Measurements from ENCODE around the gene FAM149A.

DNA sequence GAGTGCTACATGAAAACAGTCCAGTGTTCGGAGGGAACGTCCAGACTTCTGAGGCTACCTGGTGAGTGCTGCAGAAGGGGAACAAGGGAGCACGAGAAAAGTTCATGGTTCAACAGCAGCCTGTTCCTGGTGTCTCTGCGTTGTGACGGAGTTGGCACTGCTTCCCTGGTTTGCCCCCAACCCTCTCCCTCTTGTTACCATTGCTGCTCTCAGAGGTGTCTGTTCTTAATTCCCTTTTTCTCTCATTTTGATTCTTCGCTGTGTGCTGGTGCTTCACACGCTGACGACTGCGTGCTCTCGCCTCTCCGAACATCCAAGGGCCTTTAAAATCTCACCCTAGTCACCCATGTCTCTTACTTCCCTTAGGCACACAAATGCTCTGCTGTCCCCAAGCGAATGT lies 1.6 kb upstream of the FAM149A start:
- TF ChIP-seq, protein P1, sequence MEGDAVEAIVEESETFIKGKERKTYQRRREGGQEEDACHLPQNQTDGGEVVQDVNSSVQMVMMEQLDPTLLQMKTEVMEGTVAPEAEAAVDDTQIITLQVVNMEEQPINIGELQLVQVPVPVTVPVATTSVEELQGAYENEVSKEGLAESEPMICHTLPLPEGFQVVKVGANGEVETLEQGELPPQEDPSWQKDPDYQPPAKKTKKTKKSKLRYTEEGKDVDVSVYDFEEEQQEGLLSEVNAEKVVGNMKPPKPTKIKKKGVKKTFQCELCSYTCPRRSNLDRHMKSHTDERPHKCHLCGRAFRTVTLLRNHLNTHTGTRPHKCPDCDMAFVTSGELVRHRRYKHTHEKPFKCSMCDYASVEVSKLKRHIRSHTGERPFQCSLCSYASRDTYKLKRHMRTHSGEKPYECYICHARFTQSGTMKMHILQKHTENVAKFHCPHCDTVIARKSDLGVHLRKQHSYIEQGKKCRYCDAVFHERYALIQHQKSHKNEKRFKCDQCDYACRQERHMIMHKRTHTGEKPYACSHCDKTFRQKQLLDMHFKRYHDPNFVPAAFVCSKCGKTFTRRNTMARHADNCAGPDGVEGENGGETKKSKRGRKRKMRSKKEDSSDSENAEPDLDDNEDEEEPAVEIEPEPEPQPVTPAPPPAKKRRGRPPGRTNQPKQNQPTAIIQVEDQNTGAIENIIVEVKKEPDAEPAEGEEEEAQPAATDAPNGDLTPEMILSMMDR (IDR thresholded peaks at IDR 0.05; ENCODE audit: low read depth, low read length, missing input control), result no peak
- TF ChIP-seq, protein P2, sequence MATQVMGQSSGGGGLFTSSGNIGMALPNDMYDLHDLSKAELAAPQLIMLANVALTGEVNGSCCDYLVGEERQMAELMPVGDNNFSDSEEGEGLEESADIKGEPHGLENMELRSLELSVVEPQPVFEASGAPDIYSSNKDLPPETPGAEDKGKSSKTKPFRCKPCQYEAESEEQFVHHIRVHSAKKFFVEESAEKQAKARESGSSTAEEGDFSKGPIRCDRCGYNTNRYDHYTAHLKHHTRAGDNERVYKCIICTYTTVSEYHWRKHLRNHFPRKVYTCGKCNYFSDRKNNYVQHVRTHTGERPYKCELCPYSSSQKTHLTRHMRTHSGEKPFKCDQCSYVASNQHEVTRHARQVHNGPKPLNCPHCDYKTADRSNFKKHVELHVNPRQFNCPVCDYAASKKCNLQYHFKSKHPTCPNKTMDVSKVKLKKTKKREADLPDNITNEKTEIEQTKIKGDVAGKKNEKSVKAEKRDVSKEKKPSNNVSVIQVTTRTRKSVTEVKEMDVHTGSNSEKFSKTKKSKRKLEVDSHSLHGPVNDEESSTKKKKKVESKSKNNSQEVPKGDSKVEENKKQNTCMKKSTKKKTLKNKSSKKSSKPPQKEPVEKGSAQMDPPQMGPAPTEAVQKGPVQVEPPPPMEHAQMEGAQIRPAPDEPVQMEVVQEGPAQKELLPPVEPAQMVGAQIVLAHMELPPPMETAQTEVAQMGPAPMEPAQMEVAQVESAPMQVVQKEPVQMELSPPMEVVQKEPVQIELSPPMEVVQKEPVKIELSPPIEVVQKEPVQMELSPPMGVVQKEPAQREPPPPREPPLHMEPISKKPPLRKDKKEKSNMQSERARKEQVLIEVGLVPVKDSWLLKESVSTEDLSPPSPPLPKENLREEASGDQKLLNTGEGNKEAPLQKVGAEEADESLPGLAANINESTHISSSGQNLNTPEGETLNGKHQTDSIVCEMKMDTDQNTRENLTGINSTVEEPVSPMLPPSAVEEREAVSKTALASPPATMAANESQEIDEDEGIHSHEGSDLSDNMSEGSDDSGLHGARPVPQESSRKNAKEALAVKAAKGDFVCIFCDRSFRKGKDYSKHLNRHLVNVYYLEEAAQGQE (IDR thresholded peaks at IDR 0.05), result no peak
- TF ChIP-seq SP1 (IDR thresholded peaks at IDR 0.05) (no peak), MAX (IDR thresholded peaks at IDR 0.05) (no peak), YY1 (IDR thresholded peaks at IDR 0.05) (no peak), RAD21 (IDR thresholded peaks at IDR 0.05) (no peak), HNF4A (conservative IDR thresholded peaks at IDR 0.05) (no peak), ATF3 (IDR thresholded peaks at IDR 0.05) (no peak), HNF4G (IDR thresholded peaks at IDR 0.05) (no peak), NR2F2 (IDR thresholded peaks at IDR 0.05) (no peak), EGR1 (IDR thresholded peaks at IDR 0.05; ENCODE audit: low read depth in 2 of 2) (no peak), TAF1 (conservative IDR thresholded peaks at IDR 0.05) (no peak), ZBTB33 (IDR thresholded peaks at IDR 0.05) (no peak)

All from liver (tissue), 3 donors.